Left renal pelvis (tissue), 4 donors: ENCODE measurements around the gene RAP1GAP2. TPM values are rescaled to one million over a fixed set of nuclear protein-coding genes. Genes with fewer than 3 reads are reported as not detected.
"Not testable (repeated sequence)": the region's sequence is repeated elsewhere in the genome, so short reads cannot be mapped to it uniquely, and the experiment has no call there.

ENCODE experiments used
- DNase-seq, 4 donors: peaks; one replicate each; pipeline ENCODE4 v3.0.0-alpha.2; 2013; ENCODE audit warnings: low read depth in 4 of 4, low spot score in 3 of 4
- polyA plus RNA-seq, 4 donors: library from polyadenylated mRNA; unstranded; fragments of 120-200 nt; gene quantifications; one replicate each; pipeline ENCODE4 v1.2.1, GENCODE V29; 2013; ENCODE audit not compliant: insufficient read length in 4 of 4

The RAP1GAP2 gene
- polyA plus RNA-seq, 4 donors: 1.7 to 28.5 (median 24.1) TPM

DNA sequence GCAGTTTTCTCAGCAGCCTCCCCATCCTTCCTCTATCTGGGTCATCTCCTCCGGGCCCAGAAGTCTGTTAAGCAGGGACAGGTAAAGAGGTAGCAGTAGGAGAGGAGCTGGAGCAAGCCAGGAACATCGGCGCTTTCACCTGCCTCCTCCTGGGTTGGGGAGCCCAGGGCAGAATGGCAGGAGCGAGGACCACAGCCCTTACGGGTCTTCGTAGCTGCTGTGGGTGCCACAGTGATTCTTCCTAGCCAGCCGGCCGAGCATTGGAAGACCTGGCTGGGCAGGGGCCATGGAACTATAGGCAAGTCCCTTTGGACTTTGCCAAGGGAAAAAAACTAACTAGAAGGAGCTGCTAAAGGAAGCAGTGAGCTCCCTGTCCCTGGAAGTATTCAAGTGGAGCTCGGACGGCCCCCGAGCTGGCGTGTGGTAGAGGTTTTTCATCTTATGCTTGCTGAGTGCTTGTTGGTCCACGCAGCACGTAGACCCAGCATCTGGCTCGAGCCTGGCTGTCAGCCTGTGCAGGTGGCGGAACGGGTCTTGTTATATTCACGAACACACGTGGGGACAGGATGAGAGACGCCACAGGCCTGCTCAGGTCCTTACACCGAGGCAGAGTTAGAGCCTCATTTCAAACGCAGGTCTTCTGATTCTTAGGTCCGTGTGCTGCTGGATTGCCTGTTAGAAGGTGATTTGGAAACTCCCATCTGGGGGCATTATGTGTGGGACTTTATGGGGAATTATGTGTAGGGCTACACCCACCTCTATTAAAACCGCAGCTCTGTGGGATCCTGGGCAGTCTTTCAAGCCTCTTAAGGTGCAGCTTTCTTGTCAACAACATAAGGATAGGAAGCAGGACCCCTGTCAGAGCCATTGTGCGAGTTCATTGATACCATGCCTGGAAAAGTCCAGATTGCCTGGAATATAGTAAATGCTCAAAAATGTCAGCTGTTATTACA is 212.4 kb downstream of the RAP1GAP2 start:
- DNase-seq: no peak

GRCh38 chr17:3009411-3009920 is 213.2 kb downstream of the RAP1GAP2 start:
- DNase-seq: no peak

- DNase-seq: no peak
Measured at GRCh38 chr17:3011891-3012290, 215.7 kb downstream of the RAP1GAP2 start.

DNA sequence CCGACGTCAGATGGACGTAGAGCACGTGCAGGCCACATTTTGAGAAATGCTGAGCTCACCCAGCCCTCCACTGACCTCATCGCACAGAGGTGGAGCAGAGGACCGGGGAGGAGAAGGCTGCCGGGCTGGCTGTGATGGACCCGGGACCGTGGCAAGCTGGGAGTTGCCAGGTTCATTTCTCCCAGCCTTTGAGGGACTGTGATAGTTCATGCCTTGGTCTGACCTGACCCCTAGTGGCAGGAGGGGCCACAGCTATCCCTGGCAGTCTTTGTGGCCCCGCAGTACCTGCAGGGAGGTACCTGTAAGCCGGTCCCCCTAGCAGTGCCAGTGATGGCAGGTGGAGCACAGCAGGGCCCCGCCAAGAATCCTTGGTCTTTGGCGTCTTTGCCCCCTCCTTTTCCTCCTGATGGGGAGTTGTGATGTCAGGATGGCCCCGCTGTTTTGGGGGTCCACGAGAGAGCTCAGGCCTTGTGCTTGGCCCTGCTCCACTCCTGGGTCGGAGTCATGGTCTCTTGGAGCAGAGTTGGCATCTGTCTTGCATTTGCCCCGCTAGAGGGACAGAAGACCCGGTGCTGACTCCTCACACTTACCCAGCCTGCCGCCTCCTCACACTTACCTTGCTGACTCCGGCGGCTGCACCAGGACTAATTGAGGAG is 216.8 kb downstream of the RAP1GAP2 start:
- no peak for DNase-seq

- no peak for DNase-seq
Measured at GRCh38 chr17:3015890-3016289, 219.7 kb downstream of the RAP1GAP2 start.

GRCh38 chr17:3017936-3018335 is 221.7 kb downstream of the RAP1GAP2 start:
- DNase-seq: no peak

- no peak for DNase-seq
Measured at GRCh38 chr17:3019761-3020160, 223.5 kb downstream of the RAP1GAP2 start.

GRCh38 chr17:3020381-3020780 is 224.1 kb downstream of the RAP1GAP2 start:
- DNase-seq: no peak

DNA sequence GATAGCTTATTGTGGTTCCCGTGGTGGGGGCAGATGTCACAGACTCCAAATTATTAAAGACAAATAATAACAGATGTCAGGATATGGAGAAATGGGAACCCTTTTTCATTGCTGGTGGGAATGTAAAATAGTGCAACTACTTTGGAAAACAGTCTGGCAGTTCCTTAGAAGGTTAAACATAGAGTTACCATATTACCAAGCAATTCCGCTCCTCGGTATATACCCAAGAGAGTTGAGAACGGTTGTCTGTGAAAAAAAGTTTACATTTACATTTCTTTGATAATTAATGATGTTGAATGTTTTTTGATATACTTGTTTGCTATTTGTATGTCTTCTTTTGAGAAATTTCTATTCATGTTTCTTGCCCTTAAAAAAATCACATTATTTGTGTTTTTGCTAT is 226.0 kb downstream of the RAP1GAP2 start:
- no peak for DNase-seq

DNA sequence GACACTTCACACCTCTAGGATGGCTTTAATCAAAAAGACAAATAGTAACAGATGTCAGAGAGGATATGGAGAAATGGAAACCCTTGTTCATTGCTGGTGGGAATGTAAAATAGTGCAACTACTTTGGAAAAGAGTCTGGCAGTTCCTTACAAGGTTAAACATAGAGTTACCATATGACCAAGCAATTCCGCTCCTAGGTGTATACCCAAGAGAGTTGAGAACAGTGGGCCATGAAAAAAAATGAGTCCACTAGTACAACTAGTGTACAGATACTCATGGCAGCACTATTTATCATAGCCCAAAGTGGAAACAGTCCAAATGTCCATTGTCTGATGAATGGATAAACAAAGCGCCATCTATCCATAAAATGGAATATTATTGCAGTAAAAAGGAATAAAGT is 228.1 kb downstream of the RAP1GAP2 start:
- DNase-seq: no peak

DNA sequence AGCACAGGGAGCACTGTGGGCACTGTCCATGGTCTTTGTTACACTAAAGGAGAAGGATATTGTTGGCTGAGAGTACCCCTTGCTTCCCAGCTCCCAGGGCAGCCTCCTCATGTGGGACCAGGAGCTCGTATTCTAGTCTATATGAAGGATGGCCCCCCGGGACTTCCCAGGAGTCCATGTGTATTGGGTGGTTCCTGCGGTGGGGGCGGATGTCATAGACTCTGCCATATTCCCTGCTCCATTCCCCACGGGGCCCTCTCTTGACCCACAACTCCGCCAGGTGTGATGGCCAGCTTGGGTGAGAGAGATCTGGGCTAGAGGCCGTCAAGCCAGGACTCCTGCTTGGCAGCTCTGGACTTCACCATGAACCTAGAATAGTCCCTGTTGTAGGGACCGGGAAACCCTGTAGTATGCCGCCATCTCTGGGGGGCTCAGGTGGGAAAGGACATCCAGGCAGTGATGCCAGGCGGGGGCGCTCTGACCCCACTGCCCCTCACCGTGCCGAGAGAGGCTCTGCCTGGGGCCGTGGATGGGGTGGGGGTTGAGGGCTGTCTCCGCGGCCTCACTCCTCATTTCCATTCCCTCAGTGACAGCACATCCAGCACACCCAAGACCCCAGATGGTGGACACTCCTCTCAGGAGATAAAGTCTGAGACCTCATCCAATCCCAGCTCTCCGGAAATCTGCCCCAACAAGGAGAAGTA is 229.3 kb downstream of the RAP1GAP2 start:
- DNase-seq: no peak

- DNase-seq: no peak
Measured at GRCh38 chr17:3026125-3026855, 230.1 kb downstream of the RAP1GAP2 start.

DNA sequence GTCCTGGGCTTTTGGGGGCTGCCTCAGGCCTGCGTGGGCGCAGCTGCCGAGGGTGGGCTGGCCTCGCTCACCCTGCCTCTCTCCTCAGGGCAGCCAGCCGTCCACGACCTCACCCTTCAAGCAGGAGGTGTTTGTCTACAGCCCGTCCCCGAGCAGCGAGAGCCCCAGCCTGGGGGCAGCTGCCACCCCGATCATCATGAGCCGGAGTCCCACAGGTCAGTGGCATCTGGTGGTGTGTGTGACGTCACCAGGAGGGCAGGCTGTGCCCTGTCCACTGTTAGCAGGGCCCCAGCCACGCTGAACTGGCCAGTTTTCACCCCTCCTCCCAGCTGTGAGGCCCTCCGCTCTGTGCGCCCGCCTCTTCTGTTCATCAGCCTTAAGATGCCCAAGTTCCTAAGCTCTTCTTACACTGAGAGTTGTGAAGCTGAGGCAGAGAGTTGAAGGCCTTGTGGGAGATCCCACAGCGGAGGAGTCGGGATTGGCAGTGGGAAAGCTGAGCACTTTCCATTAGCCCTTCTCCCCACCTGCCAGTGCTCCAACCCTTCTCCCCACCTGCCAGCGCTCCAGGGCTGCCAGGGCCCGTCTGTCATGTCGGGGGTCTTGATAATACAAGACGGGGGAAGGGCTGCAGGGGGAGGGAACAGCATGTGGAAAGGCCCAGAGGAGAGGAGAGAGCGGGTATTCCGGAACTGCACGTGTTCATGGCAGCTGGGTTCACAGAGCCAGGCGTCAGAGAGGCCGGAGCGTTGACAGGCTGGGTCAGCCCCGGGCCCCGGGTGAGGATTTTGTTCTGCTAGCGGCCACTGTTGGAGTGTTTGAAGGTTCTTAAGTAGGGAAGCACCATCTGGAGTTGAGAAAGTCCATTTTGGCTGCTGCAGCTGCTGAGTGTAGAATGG is 230.9 kb downstream of the RAP1GAP2 start:
- DNase-seq: no peak

DNA sequence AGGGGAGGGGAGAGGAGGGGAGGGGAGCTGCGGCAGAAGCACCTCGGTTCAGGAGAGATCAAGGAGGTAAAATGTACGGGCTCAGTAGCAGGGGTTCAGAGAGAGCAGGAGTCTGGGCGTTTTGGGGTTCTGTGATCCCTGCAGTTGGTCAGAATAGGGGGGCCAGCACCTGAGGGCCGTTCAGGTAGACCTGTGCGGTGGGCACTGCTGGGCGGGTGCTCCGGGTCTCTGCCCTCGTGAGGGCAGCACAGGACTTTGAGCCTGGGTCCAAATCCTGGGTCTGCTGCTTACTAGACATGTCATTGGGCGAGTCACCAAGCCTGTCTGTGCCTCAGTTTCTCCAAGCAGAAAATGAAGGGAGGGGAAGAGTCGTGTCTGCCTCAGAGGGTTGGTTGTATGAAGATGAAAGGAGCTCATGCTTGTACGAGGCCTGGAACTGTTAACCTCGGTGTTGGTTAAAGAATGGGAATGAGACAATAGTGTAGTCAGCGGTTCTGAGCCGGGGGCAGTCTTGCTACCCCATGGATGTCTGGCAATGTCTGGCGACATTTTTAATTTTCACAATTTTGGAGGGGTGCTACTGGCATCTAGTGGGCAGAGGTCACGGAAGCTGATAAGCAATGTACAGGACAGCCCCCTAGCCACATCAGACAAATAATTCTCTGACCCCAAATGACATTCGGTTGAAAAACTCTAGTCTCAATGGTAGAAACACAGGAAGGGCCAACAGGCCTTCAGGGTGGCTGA is 231.7 kb downstream of the RAP1GAP2 start:
- DNase-seq: no peak

- no peak for DNase-seq
Measured at GRCh38 chr17:3029213-3029913, 233.1 kb downstream of the RAP1GAP2 start.

- DNase-seq: no peak
Measured at GRCh38 chr17:3030096-3030495, 233.9 kb downstream of the RAP1GAP2 start.

GRCh38 chr17:3030852-3031470 is 234.7 kb downstream of the RAP1GAP2 start:
- DNase-seq: not testable (repeated sequence)
